CD4-positive, alpha-beta T cell treated with Interferon gamma for 1 hour (primary cell): ENCODE measurements around the gene PLEKHB1.
A peak's percentile ranks its signal among the peaks of the same experiment; 100 is the strongest.

Source experiments
- DNase-seq: peaks from one replicate; pipeline ENCODE4 v3.0.0-alpha.2; 2020

The PLEKHB1 gene

GRCh38 chr11:73645972-73646631 lies at the start of gene PLEKHB1:
PLEKHB1 (plus strand) TSS chr11:73646581; CDS start chr11:73646609, 28 bp downstream.
- no peak for DNase-seq

GRCh38 chr11:73597336-73597955 lies 48.9 kb upstream of the PLEKHB1 start:
- DNase-seq: no peak

DNA sequence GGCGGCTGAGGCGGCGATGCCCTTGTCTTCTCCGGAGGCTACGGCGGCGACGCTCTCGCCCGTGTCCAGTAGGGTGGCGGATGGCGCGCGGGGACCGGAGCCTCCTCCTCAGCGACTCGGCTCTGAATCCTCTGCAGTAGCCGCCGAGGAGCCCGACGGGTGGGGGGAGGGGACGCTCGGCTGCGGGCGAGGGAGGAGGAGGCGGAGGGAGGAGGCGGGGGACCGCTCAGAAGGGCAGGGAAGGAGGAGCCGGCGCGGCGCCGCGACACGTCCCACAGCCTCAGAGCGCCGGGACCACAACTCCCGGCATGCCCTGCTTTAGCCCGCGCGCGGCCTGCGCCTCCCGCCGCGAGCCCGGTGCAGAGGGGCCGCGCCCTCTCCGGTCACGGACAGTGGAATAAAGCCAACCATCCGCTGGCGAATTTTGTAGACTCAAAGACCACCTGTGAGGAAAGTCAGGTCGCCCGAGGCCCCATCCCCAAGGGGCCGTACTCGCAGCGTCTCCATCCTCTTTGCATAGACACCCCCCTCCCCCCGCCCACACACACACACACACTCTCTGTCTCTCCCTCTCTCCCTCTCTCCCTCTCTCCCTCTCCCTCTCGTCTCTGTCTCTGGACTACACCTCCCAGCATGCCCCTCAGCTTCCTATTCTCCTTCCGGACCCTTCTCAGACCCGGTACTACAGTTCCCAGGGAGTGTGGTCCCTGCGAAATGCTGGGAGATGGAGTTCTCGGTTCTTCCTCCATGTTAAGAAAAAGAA lies 48.2 kb upstream of the PLEKHB1 start, which contains the start of gene FAM168A:
FAM168A (minus strand) TSS at position 157 of the 763 bp plus-strand sequence. CDS start 129,638 bp downstream, outside the sequence.
- peak; percentile 95 for DNase-seq

GRCh38 chr11:73598719-73599379 lies 47.5 kb upstream of the PLEKHB1 start:
- no peak for DNase-seq

DNA sequence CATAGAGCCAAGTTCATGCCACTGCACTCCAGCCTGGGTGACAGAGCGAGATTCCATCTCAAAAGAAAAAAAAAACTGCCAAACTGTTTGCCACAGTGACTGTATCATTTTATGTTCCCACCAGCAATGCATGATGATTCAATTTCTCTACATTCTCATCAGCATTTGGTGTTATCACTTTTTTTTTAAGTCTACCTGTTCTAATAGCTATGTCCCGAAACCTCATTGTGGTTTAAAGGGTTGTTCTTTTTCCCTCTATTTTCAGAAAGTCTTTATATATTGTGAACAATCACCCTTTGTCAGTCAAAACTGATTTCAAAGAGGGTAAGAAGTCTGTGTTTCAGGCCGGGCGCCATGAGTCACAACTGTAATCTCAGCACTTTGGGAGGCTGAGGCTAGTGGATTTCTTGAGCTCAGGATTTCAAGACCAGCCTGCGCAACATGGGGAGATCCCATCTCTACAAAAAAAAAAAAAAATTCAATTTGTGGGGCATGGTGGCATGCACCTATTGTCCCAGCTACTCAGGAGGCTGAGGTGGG lies 33.7 kb upstream of the PLEKHB1 start:
- no peak for DNase-seq

DNA sequence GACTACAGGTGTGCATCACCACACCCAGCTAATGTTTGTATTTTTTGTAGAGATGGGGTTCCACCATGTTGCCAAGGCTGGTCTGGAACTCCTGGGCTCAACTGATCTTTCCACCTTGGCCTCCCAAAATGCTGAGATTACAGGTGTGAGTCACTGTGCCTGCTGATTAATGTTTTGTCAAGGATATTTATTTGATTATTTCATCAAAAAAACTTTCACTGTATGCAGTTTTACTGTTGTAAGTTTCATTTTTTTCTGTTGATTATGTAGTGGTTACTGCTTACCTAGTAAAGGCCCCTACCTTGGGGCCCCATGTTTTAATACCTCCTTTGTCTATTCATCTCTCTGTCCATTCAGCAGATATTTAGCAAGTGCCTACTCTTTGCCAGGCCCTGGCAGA lies 31.8 kb upstream of the PLEKHB1 start:
- DNase-seq: no peak

GRCh38 chr11:73622926-73623593 lies 23.3 kb upstream of the PLEKHB1 start:
- no peak for DNase-seq

GRCh38 chr11:73623686-73624085 lies 22.7 kb upstream of the PLEKHB1 start:
- no peak for DNase-seq

DNA sequence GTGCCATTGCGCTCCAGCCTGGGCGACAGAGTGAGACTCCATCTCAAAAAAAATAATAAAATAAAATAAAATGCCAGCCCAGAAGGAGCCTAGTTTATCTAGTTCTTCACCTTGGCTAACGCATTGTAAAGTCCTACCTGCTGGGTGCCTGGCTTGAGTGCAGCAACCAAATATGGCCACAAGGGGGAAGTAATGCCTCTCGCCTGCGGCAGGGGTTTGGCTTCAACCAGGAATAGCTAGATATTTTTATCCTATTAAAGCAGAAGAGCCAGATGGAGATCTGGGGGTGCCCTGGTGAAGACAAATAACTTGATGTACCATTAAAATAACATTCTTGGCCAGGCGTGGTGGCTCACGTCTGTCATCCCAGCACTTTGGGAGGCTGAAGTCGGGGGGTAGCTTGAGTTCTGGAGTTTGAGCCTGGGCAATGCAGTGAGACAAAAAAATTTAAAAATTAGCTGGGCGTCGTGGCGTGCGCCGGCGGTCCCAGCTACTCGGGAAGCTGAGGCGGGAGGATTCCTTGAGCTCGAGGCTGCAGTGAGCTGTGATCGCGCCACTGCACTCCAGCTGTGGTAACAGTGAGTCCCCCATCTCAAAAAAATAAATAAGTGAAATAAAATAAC lies 20.6 kb upstream of the PLEKHB1 start:
- DNase-seq: peak; percentile 66

DNA sequence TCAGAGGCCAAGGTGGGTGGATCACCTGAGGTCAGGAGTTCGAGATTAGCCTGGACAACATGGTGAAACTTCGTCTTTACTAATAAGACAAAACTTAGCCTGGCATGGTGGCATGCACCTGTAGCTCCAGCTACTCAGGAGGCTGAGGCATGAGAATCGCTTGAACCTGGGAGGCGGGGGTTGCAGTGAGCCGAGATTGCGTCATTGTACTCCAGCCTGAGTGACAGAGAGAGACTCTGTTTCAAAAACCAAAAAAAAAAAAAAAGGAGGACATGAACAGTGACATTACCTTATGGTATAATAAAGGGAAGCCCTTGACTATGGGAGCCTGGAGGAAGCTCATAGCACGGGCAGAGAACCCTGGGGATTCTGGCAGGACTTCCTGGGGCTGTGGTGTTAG lies 16.5 kb upstream of the PLEKHB1 start:
- no peak for DNase-seq

DNA sequence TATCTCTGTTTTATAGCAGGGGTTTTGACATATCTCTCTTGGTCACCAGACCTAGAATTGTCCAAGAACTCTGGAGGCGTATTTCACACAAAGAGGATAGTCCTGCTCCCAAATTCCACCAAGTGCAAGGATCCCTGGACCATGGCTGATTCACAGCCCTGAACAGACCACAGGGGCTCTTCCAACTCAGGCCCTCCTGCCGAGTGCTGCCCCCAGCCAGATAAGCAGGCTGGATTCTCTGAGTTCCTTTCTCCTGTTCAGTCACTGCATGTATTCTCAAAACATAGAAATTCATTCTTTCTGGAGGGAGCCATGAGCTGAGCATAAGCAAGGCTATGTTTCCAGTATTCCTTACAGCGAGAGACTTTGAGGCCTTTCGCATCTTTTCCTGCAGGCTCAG lies 13.4 kb upstream of the PLEKHB1 start:
- DNase-seq: no peak

- no peak for DNase-seq
Measured at GRCh38 chr11:73633999-73634398, 12.4 kb upstream of the PLEKHB1 start.

DNA sequence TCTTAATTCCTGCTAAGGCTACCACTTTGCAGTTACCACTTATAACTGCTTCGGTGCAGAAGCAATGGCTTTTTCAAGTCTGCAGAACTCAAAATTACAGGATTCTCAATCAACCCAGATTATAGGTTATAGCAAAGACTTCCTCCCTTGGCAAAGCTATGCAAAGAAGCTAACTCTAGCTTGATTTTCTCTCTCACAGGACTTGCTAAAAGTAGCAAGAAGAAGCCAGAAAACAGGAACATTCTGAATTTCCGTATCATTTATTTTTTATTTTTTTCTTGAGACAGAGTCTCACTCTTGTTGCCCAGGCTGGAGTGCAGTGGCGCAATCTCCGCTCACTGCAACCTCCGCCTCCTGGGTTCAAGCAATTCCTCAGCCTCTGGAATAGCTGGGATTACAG lies 10.7 kb upstream of the PLEKHB1 start:
- no peak for DNase-seq

DNA sequence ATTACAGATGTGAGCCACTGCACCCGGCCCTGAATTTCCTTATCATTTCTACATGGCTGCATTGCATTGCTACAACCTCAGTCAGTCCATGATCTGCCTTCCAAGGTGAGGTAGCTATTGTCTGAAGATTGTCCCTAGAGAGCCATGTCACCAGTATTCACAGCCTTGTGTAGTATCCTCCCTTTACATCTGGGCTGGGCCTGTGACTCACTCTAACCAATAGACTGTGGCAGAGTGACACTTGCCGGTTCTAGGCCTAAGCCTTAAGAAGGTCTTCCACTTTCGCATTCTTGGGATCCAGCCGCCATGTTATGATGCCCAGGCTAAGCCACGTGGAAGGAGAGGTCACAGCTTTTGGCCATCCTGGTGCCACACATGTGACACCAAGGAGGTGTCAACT lies 10.1 kb upstream of the PLEKHB1 start:
- no peak for DNase-seq

DNA sequence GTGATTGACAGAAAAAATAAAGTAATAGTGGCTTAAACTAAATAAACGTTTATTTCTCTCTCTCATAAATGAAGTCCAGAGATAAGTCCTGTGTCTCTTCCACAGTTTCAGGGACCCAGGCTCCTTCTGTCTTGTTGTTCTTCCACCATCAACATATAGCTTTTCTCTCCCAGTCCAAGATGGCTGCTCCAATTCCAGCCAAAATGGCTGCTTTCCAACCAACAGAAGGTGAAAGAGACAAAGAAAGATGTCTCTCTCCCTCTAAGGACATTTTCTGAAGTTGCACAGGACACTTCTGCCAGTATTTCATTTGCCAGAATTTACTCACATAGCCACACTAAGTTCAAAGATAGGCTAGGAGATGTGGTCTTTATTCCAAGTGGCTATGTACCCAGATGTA lies 9.4 kb upstream of the PLEKHB1 start:
- no peak for DNase-seq

DNA sequence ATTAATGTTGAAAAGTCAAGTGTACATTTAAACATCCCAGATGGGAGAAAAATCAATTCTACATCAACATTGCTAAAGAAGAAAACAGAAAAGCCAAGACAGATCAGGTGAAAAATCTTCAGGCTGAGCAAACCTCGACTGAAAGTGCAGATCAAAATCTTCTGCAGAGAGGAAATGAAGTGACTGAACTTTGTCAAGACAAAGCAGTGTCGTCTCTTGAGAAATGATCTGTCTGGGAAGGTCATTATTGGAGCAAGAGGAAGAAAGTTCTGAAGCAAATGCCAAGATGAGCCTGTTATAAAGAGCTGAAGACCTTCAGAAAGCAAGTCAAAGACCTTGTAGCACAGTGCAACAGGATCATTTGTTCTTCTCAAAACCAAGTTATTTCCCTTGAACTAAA lies 5.8 kb upstream of the PLEKHB1 start:
- DNase-seq: no peak

DNA sequence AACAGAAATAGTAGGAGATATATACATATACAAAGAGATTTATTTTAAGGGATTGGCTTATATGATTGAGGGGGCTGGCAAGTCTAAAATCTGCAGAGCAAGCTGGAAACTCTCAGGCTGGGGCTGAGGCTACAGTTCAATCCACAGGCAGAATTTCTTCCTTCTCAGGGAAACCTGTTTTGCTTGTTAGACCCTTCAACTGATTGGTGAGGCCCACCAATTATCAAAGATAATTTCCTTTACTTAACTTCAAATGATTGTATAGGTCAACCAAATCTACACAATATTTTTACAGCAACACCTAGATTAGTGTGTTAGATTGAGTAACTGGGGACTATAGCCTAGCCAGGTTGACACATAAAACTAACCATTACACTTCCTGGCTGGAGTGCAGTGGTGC lies 4.7 kb upstream of the PLEKHB1 start:
- DNase-seq: no peak

- DNase-seq: no peak
Measured at GRCh38 chr11:73645121-73645969, 1.0 kb upstream of the PLEKHB1 start.

GRCh38 chr11:73647459-73648100 lies 1.2 kb downstream of the PLEKHB1 start:
- DNase-seq: peak; percentile 96

DNA sequence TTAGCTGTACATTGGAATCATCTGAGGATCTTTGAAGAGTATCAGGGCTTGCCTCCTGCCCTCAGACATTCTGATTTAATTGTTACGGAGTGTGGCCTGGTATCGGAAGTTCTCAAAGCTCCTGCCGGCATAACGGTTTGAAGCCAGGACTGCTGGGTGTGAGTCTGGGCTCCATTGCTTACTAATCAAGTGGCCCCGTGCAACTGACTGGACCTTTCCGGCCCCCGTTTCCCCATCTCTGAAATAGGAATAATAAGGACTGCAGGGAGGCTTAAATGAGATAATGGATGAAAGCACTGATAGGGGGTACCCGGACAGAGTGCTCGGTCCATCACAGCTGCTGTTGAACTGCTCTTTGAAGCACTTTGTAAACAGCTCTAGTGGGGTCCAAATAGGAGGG lies 1.7 kb downstream of the PLEKHB1 start:
- no peak for DNase-seq
